Neural cell (in vitro differentiated cells): Measurements from ENCODE around the gene GABRB1. TPM values are rescaled to one million over a fixed set of nuclear protein-coding genes. Genes with fewer than 3 reads are reported as not detected.

Experiments
- H2AFZ ChIP-seq: fragments of 200-600, 300-800 bp; sonication (generic), shearing (Covaris generic); 2 replicates; pipeline ENCODE4 v1.6.0; 2014; ENCODE audit warnings: low read depth, mild to moderate bottlenecking, antibody characterized with exemption, low read length, moderate library complexity
- H3F3A ChIP-seq: fragments of 200-600 bp; shearing (Covaris generic); 2 replicates; pipeline ENCODE4 v1.6.1; 2016; ENCODE audit warnings: mild to moderate bottlenecking, moderate library complexity, mixed read lengths, antibody characterized with exemption, low read length; ENCODE audit not compliant: insufficient read depth, poor library complexity, severe bottlenecking
- H3K27ac ChIP-seq: fragments of 200-600, 300-800 bp; sonication (generic), shearing (Covaris generic); 2 replicates; pipeline ENCODE4 v1.5.1; 2014; ENCODE audit warnings: mild to moderate bottlenecking, low read length, moderate library complexity
- H3K27me3 ChIP-seq: fragments of 300-800, 200-600 bp; sonication (generic), shearing (Covaris generic); 2 replicates; pipeline ENCODE4 v1.6.0; 2014; ENCODE audit warnings: mild to moderate bottlenecking, low read depth, low read length, moderate library complexity; ENCODE audit not compliant: insufficient read depth
- H3K36me3 ChIP-seq: fragments of 300-800, 200-600 bp; sonication (generic), shearing (Covaris generic); 2 replicates; pipeline ENCODE4 v1.5.1; 2014; ENCODE audit warnings: mild to moderate bottlenecking, antibody characterized with exemption, low read length, moderate library complexity; ENCODE audit not compliant: insufficient read depth
- H3K4me2 ChIP-seq: fragments of 300-800, 200-600 bp; sonication (generic), shearing (Covaris generic); 2 replicates; pipeline ENCODE4 v1.6.0; 2014; ENCODE audit warnings: mild to moderate bottlenecking, low read length
- H3K4me3 ChIP-seq: fragments of 300-800, 200-600 bp; sonication (generic), shearing (Covaris generic); 2 replicates; pipeline ENCODE4 v1.5.1; 2014; ENCODE audit warnings: mild to moderate bottlenecking, low read length, moderate library complexity
- H3K79me2 ChIP-seq: fragments of 200-600 bp; shearing (Covaris generic); replicated peaks from 2 replicates; pipeline ENCODE4 v1.6.0; 2014; ENCODE audit warnings: mild to moderate bottlenecking, low read length, moderate library complexity; ENCODE audit not compliant: insufficient read depth
- H3K9ac ChIP-seq: fragments of 300-800, 200-600 bp; sonication (generic), shearing (Covaris generic); 2 replicates; pipeline ENCODE4 v1.6.1; 2016; ENCODE audit warnings: mild to moderate bottlenecking, low read length, mixed read lengths
- H3K9me2 ChIP-seq: fragments of 200-600 bp; shearing (Covaris generic); 2 replicates; pipeline ENCODE4 v1.6.1; 2016; ENCODE audit warnings: mild to moderate bottlenecking, low read length, mixed read lengths; ENCODE audit not compliant: insufficient read depth
- H3K9me3 ChIP-seq: fragments of 200-600, 300-800 bp; sonication (generic), shearing (Covaris generic); 2 replicates; pipeline ENCODE4 v1.6.1; 2016; ENCODE audit warnings: mild to moderate bottlenecking, mixed run types, low read length, moderate library complexity, mixed read lengths
- H4K20me1 ChIP-seq: fragments of 200-600 bp; shearing (Covaris generic); 2 replicates; pipeline ENCODE4 v1.6.1; 2016; ENCODE audit warnings: mild to moderate bottlenecking, mixed run types; ENCODE audit not compliant: insufficient read depth
- EP300 ChIP-seq: fragments of 450-650 bp; conservative IDR thresholded peaks from 2 replicates; pipeline ENCODE4 v1.6.1; 2014; ENCODE audit warnings: antibody characterized with exemption, mild to moderate bottlenecking, moderate library complexity; ENCODE audit not compliant: poor library complexity, severe bottlenecking
- EZH2 ChIP-seq: fragments of 200-600, 300-800 bp; shearing (Covaris generic), sonication (generic); IDR thresholded peaks from 2 replicates; pipeline ENCODE4 v1.6.1; 2014; ENCODE audit warnings: antibody characterized with exemption, low read length, borderline replicate concordance, mild to moderate bottlenecking; ENCODE audit not compliant: insufficient read depth, poor library complexity, severe bottlenecking
- MXI1 ChIP-seq: fragments of 450-650 bp; conservative IDR thresholded peaks from 2 replicates; pipeline ENCODE4 v1.6.1; 2014; ENCODE audit warnings: antibody characterized with exemption, mild to moderate bottlenecking; ENCODE audit not compliant: poor library complexity, severe bottlenecking
- POLR2AphosphoS5 ChIP-seq: IDR thresholded peaks from 2 replicates; pipeline ENCODE4 v1.6.1; 2012
- RAD21 ChIP-seq: fragments of 450-650 bp; conservative IDR thresholded peaks from 2 replicates; pipeline ENCODE4 v1.6.1; 2014; ENCODE audit warnings: antibody characterized with exemption, mild to moderate bottlenecking, moderate library complexity
- SMC3 ChIP-seq: fragments of 450-650 bp; conservative IDR thresholded peaks from 2 replicates; pipeline ENCODE4 v1.6.1; 2014; ENCODE audit warnings: antibody characterized with exemption, mild to moderate bottlenecking, moderate library complexity; ENCODE audit not compliant: poor library complexity
- TAF1 ChIP-seq: IDR thresholded peaks from 2 replicates; pipeline ENCODE4 v1.6.1; 2012; ENCODE audit warnings: low read depth
- polyA plus RNA-seq: library from polyadenylated mRNA; depleted of rRNA; stranded (reverse); fragments of >200 nt; gene quantifications from 2 replicates; pipeline ENCODE4 v1.2.3, GENCODE V29; 2014
- TF ChIP-seq, protein P1 (sequence below): fragments of 450-650 bp; IDR thresholded peaks from 2 replicates; pipeline ENCODE4 v1.5.1; 2014; ENCODE audit warnings: antibody characterized with exemption, mild to moderate bottlenecking, moderate library complexity; ENCODE audit not compliant: poor library complexity, severe bottlenecking
- TF ChIP-seq, protein P2 (sequence below): IDR thresholded peaks from 2 replicates; pipeline ENCODE4 v1.6.1; 2012; ENCODE audit warnings: borderline replicate concordance

GABRB1 gene
- polyA plus RNA-seq, 1 donor from 2014 or later: 1.0 TPM

DNA sequence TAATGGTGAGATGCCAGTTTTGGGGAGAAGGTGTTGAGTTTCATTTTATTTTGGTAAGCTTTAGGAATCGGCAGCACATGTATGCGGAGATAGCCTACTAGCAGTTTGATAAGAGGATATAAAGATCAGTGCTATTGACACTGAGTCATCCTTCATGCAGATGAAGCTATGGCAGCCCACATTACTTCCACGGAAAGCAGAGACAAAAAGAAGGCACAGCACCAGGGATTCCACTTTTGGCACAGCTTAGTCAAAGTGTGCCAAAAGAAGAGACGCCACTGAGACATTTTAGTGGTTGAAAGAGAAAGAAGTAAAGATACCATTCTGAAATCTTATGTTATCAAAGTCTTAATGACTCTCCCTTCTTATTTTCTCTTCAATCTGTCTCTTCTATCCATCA lies 103.8 kb downstream of the GABRB1 start:
- Histone ChIP-seq H3K27ac (no peak overlapping the region), H3K79me2 (no peaks in the 10 kb centered on the region), H3K4me2 (no peak overlapping the region), H3K9me3 (no peaks in the 10 kb centered on the region), H3F3A (no peaks in the 10 kb centered on the region), H3K9ac (no peak overlapping the region), H4K20me1 (no peaks in the 10 kb centered on the region), H2AFZ (no peak overlapping the region), H3K9me2 (no peaks in the 10 kb centered on the region), H3K36me3 (no peaks in the 10 kb centered on the region), H3K27me3 (no peaks in the 10 kb centered on the region), H3K4me3 (no peak overlapping the region)
- TF ChIP-seq, protein P1, sequence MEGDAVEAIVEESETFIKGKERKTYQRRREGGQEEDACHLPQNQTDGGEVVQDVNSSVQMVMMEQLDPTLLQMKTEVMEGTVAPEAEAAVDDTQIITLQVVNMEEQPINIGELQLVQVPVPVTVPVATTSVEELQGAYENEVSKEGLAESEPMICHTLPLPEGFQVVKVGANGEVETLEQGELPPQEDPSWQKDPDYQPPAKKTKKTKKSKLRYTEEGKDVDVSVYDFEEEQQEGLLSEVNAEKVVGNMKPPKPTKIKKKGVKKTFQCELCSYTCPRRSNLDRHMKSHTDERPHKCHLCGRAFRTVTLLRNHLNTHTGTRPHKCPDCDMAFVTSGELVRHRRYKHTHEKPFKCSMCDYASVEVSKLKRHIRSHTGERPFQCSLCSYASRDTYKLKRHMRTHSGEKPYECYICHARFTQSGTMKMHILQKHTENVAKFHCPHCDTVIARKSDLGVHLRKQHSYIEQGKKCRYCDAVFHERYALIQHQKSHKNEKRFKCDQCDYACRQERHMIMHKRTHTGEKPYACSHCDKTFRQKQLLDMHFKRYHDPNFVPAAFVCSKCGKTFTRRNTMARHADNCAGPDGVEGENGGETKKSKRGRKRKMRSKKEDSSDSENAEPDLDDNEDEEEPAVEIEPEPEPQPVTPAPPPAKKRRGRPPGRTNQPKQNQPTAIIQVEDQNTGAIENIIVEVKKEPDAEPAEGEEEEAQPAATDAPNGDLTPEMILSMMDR: no peak
- TF ChIP-seq MXI1 (no peak), POLR2AphosphoS5 (no peak), EP300 (no peak), TAF1 (no peak), SMC3 (no peak), RAD21 (no peak), EZH2 (no peak)
- TF ChIP-seq, protein P2, sequence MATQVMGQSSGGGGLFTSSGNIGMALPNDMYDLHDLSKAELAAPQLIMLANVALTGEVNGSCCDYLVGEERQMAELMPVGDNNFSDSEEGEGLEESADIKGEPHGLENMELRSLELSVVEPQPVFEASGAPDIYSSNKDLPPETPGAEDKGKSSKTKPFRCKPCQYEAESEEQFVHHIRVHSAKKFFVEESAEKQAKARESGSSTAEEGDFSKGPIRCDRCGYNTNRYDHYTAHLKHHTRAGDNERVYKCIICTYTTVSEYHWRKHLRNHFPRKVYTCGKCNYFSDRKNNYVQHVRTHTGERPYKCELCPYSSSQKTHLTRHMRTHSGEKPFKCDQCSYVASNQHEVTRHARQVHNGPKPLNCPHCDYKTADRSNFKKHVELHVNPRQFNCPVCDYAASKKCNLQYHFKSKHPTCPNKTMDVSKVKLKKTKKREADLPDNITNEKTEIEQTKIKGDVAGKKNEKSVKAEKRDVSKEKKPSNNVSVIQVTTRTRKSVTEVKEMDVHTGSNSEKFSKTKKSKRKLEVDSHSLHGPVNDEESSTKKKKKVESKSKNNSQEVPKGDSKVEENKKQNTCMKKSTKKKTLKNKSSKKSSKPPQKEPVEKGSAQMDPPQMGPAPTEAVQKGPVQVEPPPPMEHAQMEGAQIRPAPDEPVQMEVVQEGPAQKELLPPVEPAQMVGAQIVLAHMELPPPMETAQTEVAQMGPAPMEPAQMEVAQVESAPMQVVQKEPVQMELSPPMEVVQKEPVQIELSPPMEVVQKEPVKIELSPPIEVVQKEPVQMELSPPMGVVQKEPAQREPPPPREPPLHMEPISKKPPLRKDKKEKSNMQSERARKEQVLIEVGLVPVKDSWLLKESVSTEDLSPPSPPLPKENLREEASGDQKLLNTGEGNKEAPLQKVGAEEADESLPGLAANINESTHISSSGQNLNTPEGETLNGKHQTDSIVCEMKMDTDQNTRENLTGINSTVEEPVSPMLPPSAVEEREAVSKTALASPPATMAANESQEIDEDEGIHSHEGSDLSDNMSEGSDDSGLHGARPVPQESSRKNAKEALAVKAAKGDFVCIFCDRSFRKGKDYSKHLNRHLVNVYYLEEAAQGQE: no peak

GRCh38 chr4:47143261-47143660 lies 111.9 kb downstream of the GABRB1 start:
- Histone ChIP-seq H3K9me2 (no peaks in the 10 kb centered on the region), H3K4me2 (no peak overlapping the region), H3K27ac (no peak overlapping the region), H3K9me3 (no peaks in the 10 kb centered on the region), H3K4me3 (no peak overlapping the region), H3K9ac (no peak overlapping the region), H3K27me3 (no peaks in the 10 kb centered on the region), H2AFZ (no peak overlapping the region), H3K79me2 (no peaks in the 10 kb centered on the region), H3F3A (no peaks in the 10 kb centered on the region), H4K20me1 (no peaks in the 10 kb centered on the region), H3K36me3 (no peaks in the 10 kb centered on the region)
- TF ChIP-seq TAF1: no peak
- TF ChIP-seq, protein P1: no peak
- no peak for TF ChIP-seq MXI1
- TF ChIP-seq EP300: no peak
- no peak for TF ChIP-seq RAD21
- no peak for TF ChIP-seq SMC3
- no peak for TF ChIP-seq POLR2AphosphoS5
- TF ChIP-seq, protein P2: no peak
- no peak for TF ChIP-seq EZH2
